ENCODE data around the gene MYO15A.

The MYO15A gene

GRCh38 chr17:18124345-18125126, 16.0 kb downstream of the MYO15A start:
- DNase-seq: no peak

GRCh38 chr17:18129041-18129502, 20.5 kb downstream of the MYO15A start:
- peak in 9 of 56 donors; percentile 9 to 39 (median 19) for DNase-seq

GRCh38 chr17:18132711-18133110, 24.2 kb downstream of the MYO15A start:
- DNase-seq: no peak

- no peak for DNase-seq
Measured at GRCh38 chr17:18136357-18136756, 27.8 kb downstream of the MYO15A start.

GRCh38 chr17:18138065-18138749, 29.7 kb downstream of the MYO15A start:
- no peak for DNase-seq

GRCh38 chr17:18139092-18139491, 30.5 kb downstream of the MYO15A start:
- DNase-seq: no peak

- DNase-seq: no peak
Measured at GRCh38 chr17:18139498-18139897, 30.9 kb downstream of the MYO15A start.

GRCh38 chr17:18139949-18140348, 31.4 kb downstream of the MYO15A start:
- no peak for DNase-seq

- DNase-seq: no peak
Measured at GRCh38 chr17:18140648-18141047, 32.1 kb downstream of the MYO15A start.

- DNase-seq: peak in 3 of 56 donors; percentile 35 to 58 (median 58)
Measured at GRCh38 chr17:18141210-18141803, 32.8 kb downstream of the MYO15A start.

GRCh38 chr17:18142417-18142816, 33.9 kb downstream of the MYO15A start:
- no peak for DNase-seq

GRCh38 chr17:18143044-18143936, 34.7 kb downstream of the MYO15A start:
- no peak for DNase-seq

- no peak for DNase-seq
Measured at GRCh38 chr17:18144261-18144660, 35.7 kb downstream of the MYO15A start.

- no peak for DNase-seq
Measured at GRCh38 chr17:18144855-18145254, 36.3 kb downstream of the MYO15A start.

GRCh38 chr17:18145811-18146210, 37.3 kb downstream of the MYO15A start:
- no peak for DNase-seq

- no peak for DNase-seq
Measured at GRCh38 chr17:18146259-18146658, 37.7 kb downstream of the MYO15A start.

GRCh38 chr17:18146980-18147379, 38.4 kb downstream of the MYO15A start:
- DNase-seq: no peak

GRCh38 chr17:18148586-18148985, 40.0 kb downstream of the MYO15A start:
- DNase-seq: no peak

- no peak for DNase-seq
Measured at GRCh38 chr17:18151290-18151689, 42.7 kb downstream of the MYO15A start.

GRCh38 chr17:18155179-18155578, 46.6 kb downstream of the MYO15A start:
- no peak for DNase-seq

All from amygdala (tissue), 56 donors.